ENCODE results near the gene PTGER1.
A peak's percentile ranks its signal among the peaks of the same experiment; 100 is the strongest.

Gene PTGER1

GRCh38 chr19:14496029-14496833 is 21.1 kb upstream of the PTGER1 start, which contains the start of gene GIPC1:
Gene GIPC1, minus strand, starts transcription at chr19:14496127. Its CDS starts 13,151 bp downstream, at chr19:14482976.
- Histone ChIP-seq H3K4me1 (peaks cover 0 to 39% (median 26%) of the 10 kb centered on the region in 4 donors), H3K9me3 (no peaks in the 10 kb centered on the region), H3K36me3 (peaks cover 0 to 18% (median 17%) of the 10 kb centered on the region in 3 donors), H3K27me3 (no peaks in the 10 kb centered on the region), H3K4me3 (peak within 1 kb of the TSS; percentile 84 to 99), H3K27ac (peak within 1 kb of the TSS; percentile 67 to 72)
- intact Hi-C loops (cut with DNase I; ENCODE audit: low total_unique reads) = no loop called here
- no peak for TF ChIP-seq CTCF (IDR thresholded peaks at IDR 0.05)
- peak; percentile 92 to 99 for DNase-seq

- Histone ChIP-seq H3K4me1 (peaks cover 0 to 39% (median 26%) of the 10 kb centered on the region in 4 donors), H3K9me3 (no peaks in the 10 kb centered on the region), H3K27ac (peak overlapping the region; percentile 67 to 72), H3K36me3 (peaks cover 0 to 23% (median 18%) of the 10 kb centered on the region in 3 donors), H3K27me3 (no peaks in the 10 kb centered on the region), H3K4me3 (peak overlapping the region; percentile 84 to 99)
- TF ChIP-seq CTCF (IDR thresholded peaks at IDR 0.05) = no peak
- DNase-seq = no peak
- intact Hi-C loops (cut with DNase I; ENCODE audit: low total_unique reads) = no loop called here
Observed at GRCh38 chr19:14495672-14496028, 20.5 kb upstream of the PTGER1 start.

- Histone ChIP-seq H3K4me3 (peak overlapping the region; percentile 84 to 99), H3K36me3 (peaks cover 3 to 29% (median 18%) of the 10 kb centered on the region in 3 donors), H3K4me1 (peaks cover 0 to 39% (median 26%) of the 10 kb centered on the region in 4 donors), H3K27ac (peak overlapping the region; percentile 67 to 72), H3K9me3 (no peaks in the 10 kb centered on the region), H3K27me3 (no peaks in the 10 kb centered on the region)
- no peak for DNase-seq
- intact Hi-C loops (cut with DNase I; ENCODE audit: low total_unique reads) = no loop called here
- no peak for TF ChIP-seq CTCF (IDR thresholded peaks at IDR 0.05)
Observed at GRCh38 chr19:14494910-14495671, 19.9 kb upstream of the PTGER1 start.

GRCh38 chr19:14494411-14494810 is 19.3 kb upstream of the PTGER1 start:
- Histone ChIP-seq H3K4me3 (peak overlapping the region in 1 of 2 donors; percentile 84), H3K27ac (peak overlapping the region in 1 of 2 donors; percentile 67), H3K27me3 (no peaks in the 10 kb centered on the region), H3K9me3 (no peaks in the 10 kb centered on the region), H3K4me1 (peaks cover 0 to 39% (median 26%) of the 10 kb centered on the region in 4 donors), H3K36me3 (peaks cover 7 to 35% (median 18%) of the 10 kb centered on the region in 3 donors)
- intact Hi-C loops (cut with DNase I; ENCODE audit: low total_unique reads) = no loop called here
- no peak for TF ChIP-seq CTCF (IDR thresholded peaks at IDR 0.05)
- no peak for DNase-seq

- Histone ChIP-seq H3K9me3 (no peaks in the 10 kb centered on the region), H3K4me3 (no peak overlapping the region), H3K27me3 (no peaks in the 10 kb centered on the region), H3K36me3 (peaks cover 22 to 50% (median 34%) of the 10 kb centered on the region in 3 donors), H3K4me1 (peaks cover 0 to 36% (median 26%) of the 10 kb centered on the region in 4 donors), H3K27ac (no peak overlapping the region)
- TF ChIP-seq CTCF (IDR thresholded peaks at IDR 0.05) = no peak
- intact Hi-C loops (cut with DNase I; ENCODE audit: low total_unique reads) = no loop called here
- no peak for DNase-seq
Observed at GRCh38 chr19:14492756-14493337, 17.7 kb upstream of the PTGER1 start.

Measured in tibial artery (tissue), 4 donors.